Activated T-helper 17 cell treated with anti-CD3 and anti-CD28 coated beads, Interleukin-2, amount 50 U/mL, for 72 hours (primary cell): ENCODE measurements around the gene LRRC17. TPM values are rescaled to one million over a fixed set of nuclear protein-coding genes. Genes with fewer than 3 reads are reported as not detected.

ENCODE experiments used
- total RNA-seq, 2 donors: library from RNA; stranded (reverse); gene quantifications; one replicate each; pipeline ENCODE4 v1.2.3, GENCODE V29; 2022

LRRC17 gene
- total RNA-seq, 2 donors from 2014 or later, result not detected

Other genes with a start within 250 kb of the LRRC17 start
- gene POLR2J2, start 241.3 kb upstream of the LRRC17 start, total RNA-seq, result 10 to 100 TPM; 25.9 to 34.1 TPM
- 10 to 100 TPM in 1 of 2 donors, 1 to 10 TPM in 1; 8.7 to 11.3 TPM for gene FAM185A, start 164.0 kb upstream of the LRRC17 start, total RNA-seq
- gene FBXL13, start 161.8 kb downstream of the LRRC17 start, total RNA-seq, result 1 to 10 TPM in 1 of 2 donors, under 1 TPM in 1; 0.45 to 1.1 TPM
- gene ARMC10, start 162.1 kb downstream of the LRRC17 start, total RNA-seq, result 10 to 100 TPM; 32.2 to 41.1 TPM
- 10 to 100 TPM in 1 of 2 donors, 1 to 10 TPM in 1; 9.4 to 11.0 TPM for gene NAPEPLD, start 236.1 kb downstream of the LRRC17 start, total RNA-seq